Glutamatergic neuron (in vitro differentiated cells): ENCODE results near the gene CLEC18A. TPM values are rescaled to one million over a fixed set of nuclear protein-coding genes. Genes with fewer than 3 reads are reported as not detected.

Experiments
- DNase-seq: peaks from one replicate; pipeline ENCODE4 v3.0.0; 2022
- H3K27ac Mint-ChIP-seq: one replicate; pipeline ENCODE4 v1.8.0; 2020; ENCODE audit warnings: mild to moderate bottlenecking, mixed read lengths, inconsistent platforms; ENCODE audit not compliant: unreplicated experiment
- H3K27me3 Mint-ChIP-seq: one replicate; pipeline ENCODE4 v1.8.0; 2020; ENCODE audit warnings: mild to moderate bottlenecking, moderate library complexity, mixed read lengths, inconsistent platforms; ENCODE audit not compliant: unreplicated experiment
- H3K36me3 Mint-ChIP-seq: one replicate; pipeline ENCODE4 v1.8.0; 2020; ENCODE audit warnings: mild to moderate bottlenecking, mixed read lengths, inconsistent platforms; ENCODE audit not compliant: unreplicated experiment
- H3K4me1 Mint-ChIP-seq: one replicate; pipeline ENCODE4 v1.8.0; 2020; ENCODE audit warnings: mild to moderate bottlenecking, low read depth, mixed read lengths, inconsistent platforms; ENCODE audit not compliant: unreplicated experiment
- H3K4me3 Mint-ChIP-seq: one replicate; pipeline ENCODE4 v1.8.0; 2020; ENCODE audit warnings: mild to moderate bottlenecking, mixed read lengths, inconsistent platforms; ENCODE audit not compliant: unreplicated experiment
- H3K9me3 Mint-ChIP-seq: one replicate; pipeline ENCODE4 v1.8.0; 2020; ENCODE audit warnings: mild to moderate bottlenecking, moderate library complexity, mixed read lengths, inconsistent platforms; ENCODE audit not compliant: unreplicated experiment
- CTCF ChIP-seq: fragments of 200-600 bp; sonication (generic); IDR thresholded peaks from one replicate; pipeline ENCODE4 v1.5.0; 2021; ENCODE audit not compliant: partially characterized antibody, unreplicated experiment
- total RNA-seq: library from RNA; stranded (reverse); fragmentation: NEBNext Ultra II Directional; extraction: Animal tissue kit (Norgen Biotek cat#: 25700); gene quantifications from one replicate; pipeline ENCODE4 v1.2.1, GENCODE V29; 2021; ENCODE audit not compliant: unreplicated experiment

CLEC18A gene
- total RNA-seq, 1 donor from 2014 or later = 2.5 TPM

- Mint-ChIP-seq H3K9me3 (peaks cover 6% of the 10 kb centered on the region), H3K4me3 (no peak overlapping the region), H3K4me1 (peaks cover 7% of the 10 kb centered on the region), H3K27me3 (peaks cover 2% of the 10 kb centered on the region), H3K36me3 (no peaks in the 10 kb centered on the region), H3K27ac (no peak overlapping the region)
- DNase-seq = no peak
- no peak for TF ChIP-seq CTCF
Measured at GRCh38 chr16:69917739-69918138, 33.4 kb upstream of the CLEC18A start.

GRCh38 chr16:69918241-69918640 is 32.9 kb upstream of the CLEC18A start:
- Mint-ChIP-seq H3K9me3 (peaks cover 6% of the 10 kb centered on the region), H3K4me3 (no peak overlapping the region), H3K27ac (no peak overlapping the region), H3K4me1 (peaks cover 8% of the 10 kb centered on the region), H3K36me3 (no peaks in the 10 kb centered on the region), H3K27me3 (peaks cover 2% of the 10 kb centered on the region)
- no peak for TF ChIP-seq CTCF
- DNase-seq = no peak

GRCh38 chr16:69921127-69921526 is 30.0 kb upstream of the CLEC18A start:
- no peak overlapping the region for H3K4me3 Mint-ChIP-seq

GRCh38 chr16:69922200-69922599 is 28.9 kb upstream of the CLEC18A start:
- no peak for TF ChIP-seq CTCF
- Mint-ChIP-seq H3K36me3 (no peaks in the 10 kb centered on the region), H3K4me3 (no peak overlapping the region), H3K27me3 (peaks cover 2% of the 10 kb centered on the region), H3K27ac (no peak overlapping the region), H3K4me1 (peaks cover 38% of the 10 kb centered on the region), H3K9me3 (peaks cover 4% of the 10 kb centered on the region)
- no peak for DNase-seq

More at GRCh38 chr16:69921127-69921526, 30.0 kb upstream of the CLEC18A start:
- H3K9me3 Mint-ChIP-seq = peaks cover 5% of the 10 kb centered on the region
- DNase-seq = no peak
- no peak overlapping the region for H3K27ac Mint-ChIP-seq
- H3K27me3 Mint-ChIP-seq = peaks cover 2% of the 10 kb centered on the region
- H3K36me3 Mint-ChIP-seq = no peaks in the 10 kb centered on the region
- no peak for TF ChIP-seq CTCF
- H3K4me1 Mint-ChIP-seq = peaks cover 27% of the 10 kb centered on the region

- Mint-ChIP-seq H3K27ac (peak overlapping the region; percentile 52), H3K27me3 (peaks cover 2% of the 10 kb centered on the region), H3K36me3 (no peaks in the 10 kb centered on the region), H3K9me3 (peaks cover 1% of the 10 kb centered on the region), H3K4me1 (peaks cover 38% of the 10 kb centered on the region), H3K4me3 (peak overlapping the region; percentile 14)
- no peak for DNase-seq
- TF ChIP-seq CTCF = no peak
Measured at GRCh38 chr16:69924041-69924775, 26.9 kb upstream of the CLEC18A start.
